HEK293 (cell line): Measurements from ENCODE around the gene ASIC3.

Experiments
- CTCF ChIA-PET: fragments of 350-600 bp; formaldehyde crosslinking; extraction: SDS; loops from one replicate; lab custom pipeline; 2021; ENCODE audit warnings: antibody characterized with exemption; lab: Yijun Ruan, JAX
- POLR2A ChIA-PET: fragments of 300-600 bp; formaldehyde crosslinking; extraction: SDS; loops from one replicate; lab custom pipeline; 2020; ENCODE audit warnings: antibody characterized with exemption, inconsistent platforms; lab: Yijun Ruan, JAX
- H3K27ac ChIP-seq: fragments of 200-500 bp; sonication (Bioruptor generic); 2 replicates; pipeline ENCODE4 v1.5.1; 2014; ENCODE audit warnings: low read depth, low read length, control low read depth, inconsistent platforms; ENCODE audit errors: extremely low read depth
- H3K36me3 ChIP-seq, 2 experiments: fragments of 200-500 bp in 1 of 2; sonication (Bioruptor generic) in 1 of 2; 1 replicate in 1 of 2; 2 replicates in 1 of 2; pipeline ENCODE4 v1.5.1; 2014 to 2017; ENCODE audit warnings: inconsistent platforms in 2 of 2, low read length in 2 of 2; ENCODE audit not compliant: control insufficient read depth in 2 of 2, insufficient read depth in 1 of 2
- H3K4me1 ChIP-seq: fragments of 200-500 bp; sonication (Bioruptor generic); 2 replicates; pipeline ENCODE4 v1.5.1; 2014; ENCODE audit warnings: mild to moderate bottlenecking, low read length, inconsistent platforms; ENCODE audit not compliant: control insufficient read depth, insufficient read depth
- H3K4me3 ChIP-seq: 2 replicates; pipeline ENCODE4 v1.5.1; 2011; ENCODE audit warnings: low read depth, mild to moderate bottlenecking, control low read depth, low read length, moderate library complexity
- H3K9me3 ChIP-seq: fragments of 200-500 bp; sonication (Bioruptor generic); 2 replicates; pipeline ENCODE4 v1.5.1; 2014; ENCODE audit warnings: low read depth, low read length, inconsistent platforms; ENCODE audit not compliant: control insufficient read depth, insufficient read depth
- BCL11B ChIP-seq: fragments of 450-650 bp; formaldehyde crosslinking; IDR thresholded peaks from 2 replicates; pipeline ENCODE4 v1.5.1; 2016; ENCODE audit warnings: low read depth, missing biosample characterization, missing genetic modification characterization
- KLF1 ChIP-seq: fragments of 450-650 bp; formaldehyde crosslinking; IDR thresholded peaks from 2 replicates; pipeline ENCODE4 v1.5.1; 2016; ENCODE audit warnings: missing biosample characterization, missing genetic modification characterization
- KLF9 ChIP-seq: fragments of 450-650 bp; formaldehyde crosslinking; IDR thresholded peaks from 2 replicates; pipeline ENCODE4 v1.5.1; 2016; ENCODE audit warnings: missing biosample characterization, missing genetic modification characterization, low read depth
- SP2 ChIP-seq: fragments of 450-650 bp; formaldehyde crosslinking; IDR thresholded peaks from 2 replicates; pipeline ENCODE4 v1.5.1; 2016; ENCODE audit warnings: missing biosample characterization, missing genetic modification characterization
- YY1 ChIP-seq: fragments of 450-650 bp; formaldehyde crosslinking; IDR thresholded peaks from 2 replicates; pipeline ENCODE4 v1.5.1; 2018; ENCODE audit warnings: missing biosample characterization, missing genetic modification characterization
- ZBTB7A ChIP-seq: fragments of 450-650 bp; formaldehyde crosslinking; IDR thresholded peaks from 2 replicates; pipeline ENCODE4 v1.5.1; 2016; ENCODE audit warnings: low read depth, missing biosample characterization, missing genetic modification characterization
- ZNF114 ChIP-seq: fragments of 450-650 bp; formaldehyde crosslinking; IDR thresholded peaks from 2 replicates; pipeline ENCODE4 v1.5.0; 2017; ENCODE audit warnings: missing biosample characterization, missing genetic modification characterization
- ZNF350 ChIP-seq: fragments of 450-650 bp; formaldehyde crosslinking; IDR thresholded peaks from 2 replicates; pipeline ENCODE4 v1.5.0; 2017; ENCODE audit warnings: missing biosample characterization, mild to moderate bottlenecking, missing genetic modification characterization
- ZNF555 ChIP-seq: fragments of 450-650 bp; formaldehyde crosslinking; conservative IDR thresholded peaks from 2 replicates; pipeline ENCODE4 v1.5.1; 2017; ENCODE audit warnings: missing biosample characterization, mild to moderate bottlenecking, missing genetic modification characterization, inconsistent platforms
- TF ChIP-seq, protein P1 (sequence below): fragments of 450-650 bp; formaldehyde crosslinking; IDR thresholded peaks from 2 replicates; pipeline ENCODE4 v1.5.1; 2016; ENCODE audit warnings: missing biosample characterization, missing genetic modification characterization
- TF ChIP-seq, protein P2 (sequence below): fragments of 450-650 bp; formaldehyde crosslinking; IDR thresholded peaks from 2 replicates; pipeline ENCODE4 v1.5.1; 2017; ENCODE audit warnings: missing biosample characterization, missing genetic modification characterization
- TF ChIP-seq, protein P3 (sequence below): fragments of 450-650 bp; formaldehyde crosslinking; IDR thresholded peaks from 2 replicates; pipeline ENCODE4 v1.5.1; 2016; ENCODE audit warnings: missing biosample characterization, missing genetic modification characterization
- TF ChIP-seq, protein P4 (sequence below): fragments of 450-650 bp; IDR thresholded peaks from 2 replicates; pipeline ENCODE4 v1.5.1; 2018; ENCODE audit warnings: missing biosample characterization, mild to moderate bottlenecking, missing genetic modification characterization

The ASIC3 gene

DNA sequence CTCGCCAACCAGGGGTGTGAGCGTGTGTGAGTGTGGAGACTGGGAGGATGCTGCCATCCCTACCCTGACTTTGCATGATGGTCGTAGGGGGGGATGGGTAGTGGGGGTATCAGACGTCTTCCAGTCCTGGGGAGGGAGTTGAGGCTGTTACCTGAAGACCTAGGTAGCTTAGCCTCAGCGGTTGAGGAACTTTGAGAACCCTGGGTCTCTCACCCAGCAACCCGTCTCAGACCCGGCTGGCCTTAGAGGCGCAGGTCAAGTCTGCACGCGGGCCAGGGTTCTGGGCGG is 13.7 kb downstream of the ASIC3 start:
- CTCF ChIA-PET, result interaction anchor here (0.9 to 2.3 kb wide), 4 partner anchors 29 to 52 kb away, joined by 3 to 14 read pairs (median 6); no protein-coding TSS in a partner anchor
- TF ChIP-seq KLF1 (tag by site-specific recombination), result peak; percentile 43; the same call in 1 of the 2 replicates
- TF ChIP-seq ZBTB7A (tag by site-specific recombination), result no peak
- no peak overlapping the region for H3K4me3 ChIP-seq
- H3K27ac ChIP-seq, result no peak overlapping the region
- H3K4me1 ChIP-seq, result no peaks in the 10 kb centered on the region; the same call in 1 of the 2 replicates
- POLR2A ChIA-PET, result interaction anchor here (1.1 to 2.3 kb wide), 10 partner anchors 9 to 54 kb away, joined by 3 to 22 read pairs (median 6); partner anchors contain the start of genes ABCB8 and FASTK
- H3K36me3 ChIP-seq, result peaks cover 0 to 50% of the 10 kb centered on the region in 2 experiments; a peak in 1 of 3 replicates
- H3K9me3 ChIP-seq, result no peaks in the 10 kb centered on the region

DNA sequence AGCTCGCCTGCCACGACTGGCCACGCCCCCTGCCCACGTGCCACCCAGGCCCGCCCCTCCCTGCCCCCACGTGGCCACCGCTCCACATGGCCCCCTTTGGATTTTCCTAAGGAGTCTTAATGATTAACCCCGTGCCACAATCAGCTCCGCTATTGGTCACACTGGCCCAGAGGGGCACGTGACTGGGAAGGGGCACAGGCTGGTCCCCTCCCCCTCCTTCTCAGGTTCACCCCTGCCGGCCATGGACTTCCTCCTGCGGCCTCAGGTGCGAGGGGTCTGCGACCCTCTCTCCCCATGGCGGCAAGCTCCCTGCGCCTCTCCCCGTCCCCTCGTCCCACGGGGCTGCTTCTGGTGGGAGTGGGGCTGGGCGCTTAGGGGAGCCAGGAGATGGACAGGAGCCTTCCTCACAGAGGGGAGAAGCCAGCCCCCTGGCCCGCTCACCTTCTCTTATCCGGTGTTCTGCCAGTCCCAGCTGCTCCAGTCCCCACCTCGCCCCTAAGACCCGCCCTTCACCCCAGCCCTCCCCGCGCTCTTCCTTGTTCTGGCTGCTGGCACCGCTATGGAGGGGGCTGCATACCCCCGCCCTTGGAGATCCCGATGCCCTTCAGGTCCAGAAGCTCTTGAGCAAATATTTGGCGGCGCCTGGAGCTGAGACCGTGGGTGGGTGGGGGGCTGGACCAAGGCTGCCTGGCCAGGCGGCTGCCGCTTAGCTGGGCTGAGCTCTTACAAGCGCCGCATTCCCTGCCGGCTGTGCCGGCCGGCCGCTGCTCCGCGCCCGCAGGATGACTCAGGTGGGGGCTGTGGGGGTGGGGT is 14.3 kb downstream of the ASIC3 start:
- POLR2A ChIA-PET, result interaction anchor here (0.9 to 2.3 kb wide), 11 partner anchors 8 to 53 kb away, joined by 3 to 22 read pairs (median 6); partner anchors contain the start of genes ABCB8 and FASTK
- Histone ChIP-seq H3K36me3 (peaks cover 3 to 56% of the 10 kb centered on the region in 2 experiments; a peak in 2 of 3 replicates), H3K4me1 (no peaks in the 10 kb centered on the region; the same call in 1 of the 2 replicates), H3K9me3 (no peaks in the 10 kb centered on the region), H3K27ac (no peak overlapping the region), H3K4me3 (no peak overlapping the region; the same call in 1 of the 2 replicates)
- no peak for TF ChIP-seq ZNF350
- TF ChIP-seq, protein P1, sequence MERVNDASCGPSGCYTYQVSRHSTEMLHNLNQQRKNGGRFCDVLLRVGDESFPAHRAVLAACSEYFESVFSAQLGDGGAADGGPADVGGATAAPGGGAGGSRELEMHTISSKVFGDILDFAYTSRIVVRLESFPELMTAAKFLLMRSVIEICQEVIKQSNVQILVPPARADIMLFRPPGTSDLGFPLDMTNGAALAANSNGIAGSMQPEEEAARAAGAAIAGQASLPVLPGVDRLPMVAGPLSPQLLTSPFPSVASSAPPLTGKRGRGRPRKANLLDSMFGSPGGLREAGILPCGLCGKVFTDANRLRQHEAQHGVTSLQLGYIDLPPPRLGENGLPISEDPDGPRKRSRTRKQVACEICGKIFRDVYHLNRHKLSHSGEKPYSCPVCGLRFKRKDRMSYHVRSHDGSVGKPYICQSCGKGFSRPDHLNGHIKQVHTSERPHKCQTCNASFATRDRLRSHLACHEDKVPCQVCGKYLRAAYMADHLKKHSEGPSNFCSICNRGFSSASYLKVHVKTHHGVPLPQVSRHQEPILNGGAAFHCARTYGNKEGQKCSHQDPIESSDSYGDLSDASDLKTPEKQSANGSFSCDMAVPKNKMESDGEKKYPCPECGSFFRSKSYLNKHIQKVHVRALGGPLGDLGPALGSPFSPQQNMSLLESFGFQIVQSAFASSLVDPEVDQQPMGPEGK (tag by site-specific recombination), result peak; percentile 31
- TF ChIP-seq, protein P2, sequence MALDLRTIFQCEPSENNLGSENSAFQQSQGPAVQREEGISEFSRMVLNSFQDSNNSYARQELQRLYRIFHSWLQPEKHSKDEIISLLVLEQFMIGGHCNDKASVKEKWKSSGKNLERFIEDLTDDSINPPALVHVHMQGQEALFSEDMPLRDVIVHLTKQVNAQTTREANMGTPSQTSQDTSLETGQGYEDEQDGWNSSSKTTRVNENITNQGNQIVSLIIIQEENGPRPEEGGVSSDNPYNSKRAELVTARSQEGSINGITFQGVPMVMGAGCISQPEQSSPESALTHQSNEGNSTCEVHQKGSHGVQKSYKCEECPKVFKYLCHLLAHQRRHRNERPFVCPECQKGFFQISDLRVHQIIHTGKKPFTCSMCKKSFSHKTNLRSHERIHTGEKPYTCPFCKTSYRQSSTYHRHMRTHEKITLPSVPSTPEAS (tag by site-specific recombination), result no peak
- no peak for TF ChIP-seq YY1 (tag by site-specific recombination)
- TF ChIP-seq, protein P3, sequence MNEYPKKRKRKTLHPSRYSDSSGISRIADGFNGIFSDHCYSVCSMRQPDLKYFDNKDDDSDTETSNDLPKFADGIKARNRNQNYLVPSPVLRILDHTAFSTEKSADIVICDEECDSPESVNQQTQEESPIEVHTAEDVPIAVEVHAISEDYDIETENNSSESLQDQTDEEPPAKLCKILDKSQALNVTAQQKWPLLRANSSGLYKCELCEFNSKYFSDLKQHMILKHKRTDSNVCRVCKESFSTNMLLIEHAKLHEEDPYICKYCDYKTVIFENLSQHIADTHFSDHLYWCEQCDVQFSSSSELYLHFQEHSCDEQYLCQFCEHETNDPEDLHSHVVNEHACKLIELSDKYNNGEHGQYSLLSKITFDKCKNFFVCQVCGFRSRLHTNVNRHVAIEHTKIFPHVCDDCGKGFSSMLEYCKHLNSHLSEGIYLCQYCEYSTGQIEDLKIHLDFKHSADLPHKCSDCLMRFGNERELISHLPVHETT (tag by site-specific recombination), result no peak
- TF ChIP-seq ZNF555 (tag by site-specific recombination), result no peak
- TF ChIP-seq BCL11B, result 0 out of 2 replicates have a peak, but pooled peaks have one; percentile 16
- peak; percentile 36; the same call in 1 of the 2 replicates for TF ChIP-seq KLF9 (tag by site-specific recombination)
- TF ChIP-seq SP2 (tag by site-specific recombination), result 0 out of 2 replicates have a peak, but pooled peaks have one; percentile 10
- no peak for TF ChIP-seq ZNF114
- TF ChIP-seq, protein P4, sequence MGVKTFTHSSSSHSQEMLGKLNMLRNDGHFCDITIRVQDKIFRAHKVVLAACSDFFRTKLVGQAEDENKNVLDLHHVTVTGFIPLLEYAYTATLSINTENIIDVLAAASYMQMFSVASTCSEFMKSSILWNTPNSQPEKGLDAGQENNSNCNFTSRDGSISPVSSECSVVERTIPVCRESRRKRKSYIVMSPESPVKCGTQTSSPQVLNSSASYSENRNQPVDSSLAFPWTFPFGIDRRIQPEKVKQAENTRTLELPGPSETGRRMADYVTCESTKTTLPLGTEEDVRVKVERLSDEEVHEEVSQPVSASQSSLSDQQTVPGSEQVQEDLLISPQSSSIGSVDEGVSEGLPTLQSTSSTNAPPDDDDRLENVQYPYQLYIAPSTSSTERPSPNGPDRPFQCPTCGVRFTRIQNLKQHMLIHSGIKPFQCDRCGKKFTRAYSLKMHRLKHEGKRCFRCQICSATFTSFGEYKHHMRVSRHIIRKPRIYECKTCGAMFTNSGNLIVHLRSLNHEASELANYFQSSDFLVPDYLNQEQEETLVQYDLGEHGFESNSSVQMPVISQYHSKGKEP (tag by site-specific recombination), result no peak
- CTCF ChIA-PET, result interaction anchor here (0.7 to 2.3 kb wide), 7 partner anchors 16 to 52 kb away, joined by 3 to 14 read pairs (median 4); partner anchors contain the start of genes ABCB8 and FASTK
